HG03432 (cell line): ENCODE data around the gene MRI1.
A peak's percentile ranks its signal among the peaks of the same experiment; 100 is the strongest.
"Not testable (repeated sequence)": the region's sequence is repeated elsewhere in the genome, so short reads cannot be mapped to it uniquely, and the experiment has no call there.

ENCODE experiments used
- ATAC-seq: cut with Tn5 transposase; IDR thresholded peaks from one replicate; pipeline ENCODE4 v1.9.1; 2021; ENCODE audit warnings: mild to moderate bottlenecking, moderate library complexity; ENCODE audit not compliant: unreplicated experiment

The MRI1 gene

GRCh38 chr19:13764101-13764807 is at the start of gene MRI1:
Gene MRI1, plus strand, starts transcription at chr19:13764522. Its CDS starts 67 bp downstream, at chr19:13764589.
- ATAC-seq, result no peak

DNA sequence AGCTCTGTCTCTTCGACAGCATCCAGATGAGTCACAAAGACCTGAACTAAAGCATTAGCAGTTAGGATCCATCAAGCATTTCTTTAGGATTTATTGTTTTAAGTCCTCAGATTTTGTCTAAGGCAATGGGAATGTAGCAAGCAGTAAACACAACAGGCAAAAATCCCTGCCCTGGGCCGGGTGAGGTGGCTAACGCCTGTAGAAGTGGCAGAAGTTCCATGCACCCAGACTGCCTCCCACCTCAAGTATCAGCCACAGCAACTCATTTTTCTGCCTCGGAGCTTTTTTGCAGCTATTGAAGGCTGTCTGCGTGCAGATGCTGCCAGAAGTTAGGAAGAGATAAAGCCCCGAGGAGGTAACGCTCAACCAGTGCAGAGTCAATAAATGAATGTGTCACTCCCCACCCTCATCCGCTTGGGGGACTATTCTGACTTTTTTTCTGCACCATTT is 47.1 kb upstream of the MRI1 start:
- no peak for ATAC-seq

GRCh38 chr19:13718733-13719132 is 45.6 kb upstream of the MRI1 start:
- no peak for ATAC-seq

- ATAC-seq, result no peak
Observed at GRCh38 chr19:13722146-13722545, 42.2 kb upstream of the MRI1 start.

- ATAC-seq, result no peak
Observed at GRCh38 chr19:13723206-13723605, 41.1 kb upstream of the MRI1 start.

- no peak for ATAC-seq
Observed at GRCh38 chr19:13726323-13726722, 38.0 kb upstream of the MRI1 start.

GRCh38 chr19:13727798-13728197 is 36.5 kb upstream of the MRI1 start:
- no peak for ATAC-seq

DNA sequence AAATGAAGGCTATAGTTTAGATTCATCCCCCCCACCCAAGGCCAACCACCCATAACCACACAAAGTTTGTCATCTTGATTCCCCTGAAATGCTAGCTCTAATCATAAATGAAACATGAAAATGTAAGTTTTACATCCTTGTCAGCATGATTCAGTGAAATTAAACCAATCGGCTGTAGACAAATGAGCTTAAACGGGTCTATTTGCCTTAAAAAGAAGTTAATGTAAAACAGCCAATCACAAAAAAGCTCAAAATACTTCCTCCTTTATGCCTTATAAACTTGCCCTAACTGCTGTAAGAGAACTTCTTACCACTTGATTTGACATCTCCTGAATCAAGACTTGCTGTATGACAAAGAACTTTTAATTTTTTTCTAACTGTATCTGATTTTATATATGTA is 34.5 kb upstream of the MRI1 start:
- no peak for ATAC-seq

DNA sequence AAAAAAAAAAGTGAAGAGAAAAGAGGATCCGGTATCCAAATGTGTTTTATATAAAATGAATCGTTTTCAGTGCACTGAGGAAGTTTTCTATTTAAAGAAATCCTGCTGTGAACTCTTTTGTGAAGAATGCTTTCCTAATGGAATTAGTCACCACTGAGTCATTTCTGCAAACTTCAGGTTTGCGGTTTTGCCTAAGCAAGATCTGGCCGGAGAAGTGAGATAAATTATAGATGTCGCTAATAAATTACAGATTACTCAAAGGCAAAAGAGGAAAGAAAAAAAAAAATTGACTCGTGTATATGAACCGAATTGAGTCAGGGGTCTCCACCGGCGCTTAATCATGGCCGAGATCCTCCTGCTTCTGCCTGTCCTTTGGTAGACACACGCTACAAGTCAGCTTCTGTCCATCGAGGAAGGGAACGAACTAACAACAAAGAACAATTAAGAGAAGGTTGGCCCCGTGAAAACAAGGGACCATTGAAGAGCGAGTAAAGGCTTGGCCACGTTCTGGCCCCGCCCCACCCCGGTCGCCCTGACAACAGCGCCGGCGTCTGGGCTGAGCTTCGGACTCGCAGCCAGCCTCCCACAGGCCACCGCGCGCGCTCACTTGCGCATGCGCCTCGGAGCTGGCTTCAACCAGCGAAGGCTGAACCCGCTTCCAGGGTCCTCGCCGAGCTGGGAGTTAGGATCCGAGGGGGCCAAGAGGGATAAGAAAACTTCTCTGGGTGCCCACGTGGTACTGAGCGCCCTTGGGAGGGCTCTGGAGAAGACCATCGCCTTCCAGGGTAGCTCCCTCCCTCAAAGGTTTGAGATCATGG is 33.0 kb upstream of the MRI1 start:
- ATAC-seq, result peak; percentile 95

GRCh38 chr19:13732337-13732736 is 32.0 kb upstream of the MRI1 start:
- no peak for ATAC-seq

- no peak for ATAC-seq
Observed at GRCh38 chr19:13734751-13735150, 29.6 kb upstream of the MRI1 start.

DNA sequence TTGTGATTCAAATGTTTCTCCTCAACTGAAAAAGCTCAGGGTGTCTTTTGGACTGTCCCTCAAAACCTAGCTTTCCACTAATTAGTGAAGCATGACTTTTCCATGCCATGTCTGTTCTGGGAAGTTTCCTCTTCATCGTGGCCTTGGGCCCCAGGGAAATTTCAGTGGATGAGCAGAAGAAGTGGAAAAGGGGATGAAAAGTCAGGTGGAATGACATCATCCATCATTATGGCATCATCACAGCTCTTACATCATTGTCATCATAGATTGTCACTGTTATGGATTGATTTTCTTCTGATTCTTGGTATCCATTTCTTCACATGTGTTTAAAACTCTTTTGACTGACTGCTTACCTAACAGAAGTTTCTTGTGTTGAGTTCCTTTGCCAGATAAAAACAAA is 26.2 kb upstream of the MRI1 start:
- ATAC-seq, result no peak

- ATAC-seq, result no peak
Observed at GRCh38 chr19:13741893-13742292, 22.4 kb upstream of the MRI1 start.

- ATAC-seq, result no peak
Observed at GRCh38 chr19:13742756-13743155, 21.6 kb upstream of the MRI1 start.

GRCh38 chr19:13744174-13744573 is 20.1 kb upstream of the MRI1 start:
- no peak for ATAC-seq

DNA sequence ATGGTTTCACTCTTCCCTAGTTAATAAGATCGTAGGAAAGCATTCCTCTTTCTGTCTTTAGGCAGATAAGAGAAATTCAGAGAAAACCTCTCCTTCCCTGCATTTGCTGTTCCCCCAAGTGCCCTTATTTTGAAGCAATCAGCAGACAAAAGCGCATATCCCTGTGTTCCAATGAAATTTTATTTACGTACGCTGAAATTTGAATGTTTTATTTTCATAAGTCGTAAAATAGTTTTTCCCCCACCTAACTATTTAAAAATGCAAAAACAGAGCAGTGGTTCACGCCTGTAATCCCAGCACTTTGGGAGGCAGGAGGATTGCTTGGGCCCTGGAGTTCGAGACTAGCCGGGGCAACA is 17.2 kb upstream of the MRI1 start:
- ATAC-seq, result no peak

GRCh38 chr19:13748169-13748828 is 16.0 kb upstream of the MRI1 start:
- no peak for ATAC-seq

- ATAC-seq, result no peak
Observed at GRCh38 chr19:13751436-13751835, 12.9 kb upstream of the MRI1 start.

DNA sequence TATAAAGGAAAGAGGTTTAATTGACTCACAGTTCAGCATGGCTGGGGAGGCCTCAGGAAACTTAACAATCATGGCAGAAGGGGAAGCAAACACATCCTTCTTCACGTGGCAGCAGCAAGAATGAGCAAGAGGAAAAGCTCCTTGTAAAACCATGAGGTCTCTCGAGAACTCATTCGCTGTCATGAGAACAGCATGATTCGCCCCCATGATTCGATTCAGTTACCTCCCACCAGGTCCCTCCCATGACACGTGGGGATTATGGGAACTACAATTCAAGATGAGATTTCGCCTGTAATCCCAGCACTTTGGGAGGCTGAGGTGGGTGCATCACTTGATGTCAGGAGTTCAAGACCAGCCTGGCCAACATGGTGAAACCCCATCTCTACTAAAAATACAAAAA is 10.7 kb upstream of the MRI1 start:
- ATAC-seq, result not testable (repeated sequence)

GRCh38 chr19:13756210-13756609 is 8.1 kb upstream of the MRI1 start:
- ATAC-seq, result no peak

- no peak for ATAC-seq
Observed at GRCh38 chr19:13757805-13758772, 6.2 kb upstream of the MRI1 start.
